ENCODE measurements around the gene EARS2. TPM values are rescaled to one million over a fixed set of nuclear protein-coding genes. Genes with fewer than 3 reads are reported as not detected.
A peak's percentile ranks its signal among the peaks of the same experiment; 100 is the strongest.

Gene EARS2
- total RNA-seq, 1 experiment from 2014 or later = 32.4 TPM

DNA sequence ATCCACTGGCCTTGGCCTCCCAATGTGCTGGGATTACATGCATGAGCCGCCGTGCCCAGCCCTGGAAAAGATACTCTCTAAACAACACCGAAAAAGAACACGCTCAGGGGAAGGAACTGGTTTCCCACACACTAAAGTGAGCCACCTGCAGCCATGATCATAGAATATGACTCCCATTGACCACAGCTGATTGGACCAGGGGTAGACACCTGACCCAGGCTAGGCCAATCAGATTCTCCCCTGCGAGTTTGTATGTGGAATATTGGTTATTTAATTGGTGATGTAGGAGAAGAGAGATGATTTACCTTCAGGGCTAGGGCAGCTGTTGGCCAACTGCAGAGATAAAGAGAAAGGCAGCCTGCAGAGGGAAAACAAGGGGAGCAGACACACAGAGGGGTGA, 37.9 kb downstream of the EARS2 start:
- Mint-ChIP-seq H3K4me3 (ENCODE audit: unreplicated experiment) (no peak overlapping the region), H3K27ac (ENCODE audit: unreplicated experiment) (no peak overlapping the region), H3K4me1 (ENCODE audit: low read depth, unreplicated experiment) (no peaks in the 10 kb centered on the region), H3K9me3 (ENCODE audit: unreplicated experiment) (no peaks in the 10 kb centered on the region), H3K27me3 (ENCODE audit: insufficient read depth, unreplicated experiment) (no peaks in the 10 kb centered on the region), H3K36me3 (ENCODE audit: insufficient read depth, unreplicated experiment) (peaks cover 48% of the 10 kb centered on the region)
- no TSS peak for BruUV-seq (replicated peaks)
- H3K4me3 ChIP-seq (ENCODE audit: low read depth, low read length) = no peak overlapping the region
- intact Hi-C loops (cut with micrococcal nuclease; ENCODE audit: unreplicated experiment) = no loop called here
- DNase-seq = no peak
- ChIA-PET CTCF (no interaction called here), POLR2A (no interaction called here)
- H3K9me3 ChIP-seq = no peaks in the 10 kb centered on the region
- H3K36me3 ChIP-seq (ENCODE audit: control insufficient read depth, insufficient read depth, low read length) = peaks cover 1% of the 10 kb centered on the region; the same call in 1 of the 2 replicates
- TF ChIP-seq, protein P1, sequence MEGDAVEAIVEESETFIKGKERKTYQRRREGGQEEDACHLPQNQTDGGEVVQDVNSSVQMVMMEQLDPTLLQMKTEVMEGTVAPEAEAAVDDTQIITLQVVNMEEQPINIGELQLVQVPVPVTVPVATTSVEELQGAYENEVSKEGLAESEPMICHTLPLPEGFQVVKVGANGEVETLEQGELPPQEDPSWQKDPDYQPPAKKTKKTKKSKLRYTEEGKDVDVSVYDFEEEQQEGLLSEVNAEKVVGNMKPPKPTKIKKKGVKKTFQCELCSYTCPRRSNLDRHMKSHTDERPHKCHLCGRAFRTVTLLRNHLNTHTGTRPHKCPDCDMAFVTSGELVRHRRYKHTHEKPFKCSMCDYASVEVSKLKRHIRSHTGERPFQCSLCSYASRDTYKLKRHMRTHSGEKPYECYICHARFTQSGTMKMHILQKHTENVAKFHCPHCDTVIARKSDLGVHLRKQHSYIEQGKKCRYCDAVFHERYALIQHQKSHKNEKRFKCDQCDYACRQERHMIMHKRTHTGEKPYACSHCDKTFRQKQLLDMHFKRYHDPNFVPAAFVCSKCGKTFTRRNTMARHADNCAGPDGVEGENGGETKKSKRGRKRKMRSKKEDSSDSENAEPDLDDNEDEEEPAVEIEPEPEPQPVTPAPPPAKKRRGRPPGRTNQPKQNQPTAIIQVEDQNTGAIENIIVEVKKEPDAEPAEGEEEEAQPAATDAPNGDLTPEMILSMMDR (IDR thresholded peaks at IDR 0.05; ENCODE audit: insufficient read depth in 1 of 2, low read depth in 1 of 2, low read length in 1 of 2, severe bottlenecking in 1 of 2, unreplicated experiment in 1 of 2) = no peak
- H3K27me3 ChIP-seq (replicated peaks; ENCODE audit: control insufficient read depth, insufficient read depth, low read length) = no peaks in the 10 kb centered on the region
- no peaks in the 10 kb centered on the region for H3K4me1 ChIP-seq

DNA sequence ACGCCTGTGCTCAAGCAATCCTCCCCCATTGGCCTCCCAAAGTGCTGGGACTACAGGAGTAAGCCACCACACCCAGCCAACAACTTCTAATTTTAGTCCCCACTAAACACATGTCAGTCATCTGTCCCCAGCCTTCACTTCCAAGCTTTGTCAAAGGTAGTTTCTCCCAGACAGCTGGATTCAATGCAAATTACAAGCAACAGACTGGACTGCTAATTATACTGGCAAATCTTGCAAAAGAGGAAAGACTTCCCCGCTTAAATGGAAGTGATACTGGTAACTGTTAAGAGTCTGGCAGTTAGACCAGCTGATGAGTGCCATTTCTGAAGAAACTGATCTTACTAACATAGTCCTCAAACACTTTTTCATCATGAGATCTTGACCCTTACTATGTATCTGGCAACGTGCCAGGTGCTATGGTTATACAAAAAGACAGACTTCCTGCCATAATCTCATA, 38.7 kb downstream of the EARS2 start:
- no peaks in the 10 kb centered on the region for H3K9me3 ChIP-seq
- TF ChIP-seq, protein P1 (IDR thresholded peaks at IDR 0.05; ENCODE audit: insufficient read depth in 1 of 2, low read depth in 1 of 2, low read length in 1 of 2, severe bottlenecking in 1 of 2, unreplicated experiment in 1 of 2) = no peak
- no peaks in the 10 kb centered on the region for H3K4me1 ChIP-seq
- ChIA-PET CTCF (no interaction called here), POLR2A (no interaction called here)
- H3K27me3 ChIP-seq (replicated peaks; ENCODE audit: control insufficient read depth, insufficient read depth, low read length) = no peaks in the 10 kb centered on the region
- Mint-ChIP-seq H3K9me3 (ENCODE audit: unreplicated experiment) (no peaks in the 10 kb centered on the region), H3K27me3 (ENCODE audit: insufficient read depth, unreplicated experiment) (no peaks in the 10 kb centered on the region), H3K27ac (ENCODE audit: unreplicated experiment) (no peak overlapping the region), H3K4me3 (ENCODE audit: unreplicated experiment) (no peak overlapping the region), H3K4me1 (ENCODE audit: low read depth, unreplicated experiment) (no peaks in the 10 kb centered on the region), H3K36me3 (ENCODE audit: insufficient read depth, unreplicated experiment) (peaks cover 45% of the 10 kb centered on the region)
- peaks cover 1% of the 10 kb centered on the region; the same call in 1 of the 2 replicates for H3K36me3 ChIP-seq (ENCODE audit: control insufficient read depth, insufficient read depth, low read length)
- BruUV-seq (replicated peaks) = no TSS peak
- intact Hi-C loops (cut with micrococcal nuclease; ENCODE audit: unreplicated experiment) = no loop called here
- no peak for DNase-seq
- H3K4me3 ChIP-seq (ENCODE audit: low read depth, low read length) = no peak overlapping the region

DNA sequence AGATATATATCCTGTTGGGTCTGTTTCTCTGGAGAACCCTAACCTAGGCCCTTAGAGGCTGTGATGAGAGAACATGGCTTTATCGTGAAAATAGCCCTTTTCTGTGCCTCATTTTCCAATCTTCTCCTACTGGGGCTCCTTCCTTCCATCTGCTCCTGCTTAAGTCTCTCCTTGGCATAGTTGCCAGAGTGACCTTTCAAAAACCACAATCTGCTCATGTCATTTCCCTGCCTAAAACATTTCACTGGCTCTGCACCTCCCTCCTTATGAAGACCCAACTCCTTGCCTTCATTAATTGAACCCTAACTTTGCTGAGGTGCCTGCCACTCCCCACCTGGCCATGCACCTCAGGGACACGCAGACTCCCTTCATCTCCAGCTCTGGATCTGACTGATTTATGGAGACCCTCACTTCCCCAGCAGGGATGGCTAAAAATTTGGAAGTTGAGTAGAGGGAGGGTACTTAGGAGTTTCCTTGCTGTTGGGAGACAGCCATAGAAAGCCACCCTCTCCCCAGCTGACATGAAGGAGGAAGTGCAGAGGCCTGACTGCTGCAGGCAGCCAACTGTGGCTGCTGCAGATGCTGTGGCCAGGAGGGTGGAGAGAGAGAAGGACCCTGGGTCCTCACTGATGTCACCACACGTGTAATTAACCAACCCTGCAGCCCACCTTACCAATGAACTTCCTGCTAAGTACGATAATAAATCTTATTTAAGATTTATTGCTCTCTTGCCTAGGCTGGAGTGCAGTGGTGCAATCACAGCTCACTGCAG, 40.6 kb downstream of the EARS2 start:
- CTCF ChIA-PET = no interaction called here
- H3K4me1 ChIP-seq = no peaks in the 10 kb centered on the region
- peaks cover 7% of the 10 kb centered on the region for H3K4me1 Mint-ChIP-seq (ENCODE audit: low read depth, unreplicated experiment)

More for the DNA sequence above, 40.6 kb downstream of the EARS2 start:
- intact Hi-C loops (cut with micrococcal nuclease; ENCODE audit: unreplicated experiment) = no loop called here
- H3K27ac Mint-ChIP-seq (ENCODE audit: unreplicated experiment) = peak overlapping the region; percentile 64
- no peaks in the 10 kb centered on the region for H3K27me3 Mint-ChIP-seq (ENCODE audit: insufficient read depth, unreplicated experiment)
- no peaks in the 10 kb centered on the region for H3K9me3 Mint-ChIP-seq (ENCODE audit: unreplicated experiment)
- H3K4me3 ChIP-seq (ENCODE audit: low read depth, low read length) = no peak overlapping the region
- TF ChIP-seq, protein P1 (IDR thresholded peaks at IDR 0.05; ENCODE audit: insufficient read depth in 1 of 2, low read depth in 1 of 2, low read length in 1 of 2, severe bottlenecking in 1 of 2, unreplicated experiment in 1 of 2) = no peak
- H3K36me3 ChIP-seq (ENCODE audit: control insufficient read depth, insufficient read depth, low read length) = peaks cover under 1% of the 10 kb centered on the region; the same call in 1 of the 2 replicates
- POLR2A ChIA-PET = no interaction called here
- no peak overlapping the region for H3K4me3 Mint-ChIP-seq (ENCODE audit: unreplicated experiment)
- H3K36me3 Mint-ChIP-seq (ENCODE audit: insufficient read depth, unreplicated experiment) = peaks cover 28% of the 10 kb centered on the region
- DNase-seq = no peak
- no peaks in the 10 kb centered on the region for H3K9me3 ChIP-seq
- H3K27me3 ChIP-seq (replicated peaks; ENCODE audit: control insufficient read depth, insufficient read depth, low read length) = no peaks in the 10 kb centered on the region
- BruUV-seq (replicated peaks) = no TSS peak

All from Caco-2 (cell line).